OCI-LY3 (cell line): Measurements from ENCODE around the gene DYNLL2.
"Not testable (repeated sequence)": the region's sequence is repeated elsewhere in the genome, so short reads cannot be mapped to it uniquely, and the experiment has no call there.

Experiments used
- H2AFZ ChIP-seq: fragments of 200-600, 300-600 bp; shearing (Covaris generic); 2 replicates; pipeline ENCODE4 v1.6.0; 2014; ENCODE audit warnings: antibody characterized with exemption, low read depth, low read length
- H3K27ac ChIP-seq: fragments of 200-600, 300-600 bp; sonication (generic); 2 replicates; pipeline ENCODE4 v1.5.1; 2014; ENCODE audit warnings: mild to moderate bottlenecking, low read length, moderate library complexity, mixed read lengths
- H3K27me3 ChIP-seq: fragments of 200-600, 300-600 bp; sonication (generic); 2 replicates; pipeline ENCODE4 v1.6.1; 2014; ENCODE audit warnings: low read depth, low read length, mixed read lengths
- H3K36me3 ChIP-seq: fragments of 200-600, 300-600 bp; sonication (generic); replicated peaks from 2 replicates; pipeline ENCODE3; 2014; ENCODE audit warnings: low read depth, low read length, mixed read lengths
- H3K4me1 ChIP-seq: fragments of 300-600, 200-600 bp; sonication (generic); 2 replicates; pipeline ENCODE4 v1.6.1; 2014; ENCODE audit warnings: low read length, mixed read lengths
- H3K4me2 ChIP-seq: fragments of 200-600, 300-600 bp; sonication (generic); 2 replicates; pipeline ENCODE4 v1.6.1; 2014; ENCODE audit warnings: low read length, mixed read lengths
- H3K4me3 ChIP-seq: fragments of 300-600, 200-600 bp; sonication (generic); 2 replicates; pipeline ENCODE4 v1.5.1; 2014; ENCODE audit warnings: antibody characterized with exemption, mild to moderate bottlenecking, low read length, moderate library complexity
- H3K79me2 ChIP-seq: fragments of 300-600, 200-600 bp; shearing (Covaris generic); 2 replicates; pipeline ENCODE4 v1.6.1; 2014; ENCODE audit warnings: mild to moderate bottlenecking, low read length, mixed read lengths
- H3K9ac ChIP-seq: fragments of 300-600, 200-600 bp; shearing (Covaris generic); 2 replicates; pipeline ENCODE4 v1.6.0; 2014; ENCODE audit warnings: mild to moderate bottlenecking, low read length, moderate library complexity
- H3K9me3 ChIP-seq: fragments of 200-600, 300-600 bp; shearing (Covaris generic); 2 replicates; pipeline ENCODE4 v1.6.1; 2014; ENCODE audit warnings: low read length, mixed read lengths; ENCODE audit not compliant: insufficient read depth
- H4K20me1 ChIP-seq: fragments of 200-600, 300-600 bp; sonication (generic); 2 replicates; pipeline ENCODE4 v1.6.1; 2016; ENCODE audit warnings: low read length, mixed read lengths; ENCODE audit not compliant: insufficient read depth
- CTCF ChIP-seq: fragments of 200-600, 300-600 bp; sonication (generic); IDR thresholded peaks from 2 replicates; pipeline ENCODE4 v1.5.1; 2014; ENCODE audit warnings: antibody characterized with exemption, low read length, low read depth
- EZH2phosphoT487 ChIP-seq: fragments of 200-600 bp; shearing (Covaris generic); IDR thresholded peaks from 2 replicates; pipeline ENCODE4 v1.6.1; 2018; ENCODE audit warnings: antibody characterized with exemption, mixed run types, low read depth

Gene DYNLL2

GRCh38 chr17:58072862-58073261 is 10.4 kb upstream of the DYNLL2 start:
- Histone ChIP-seq H2AFZ (no peak overlapping the region), H3K4me2 (no peak overlapping the region), H4K20me1 (no peaks in the 10 kb centered on the region), H3K9ac (no peak overlapping the region), H3K4me1 (peaks cover 7% of the 10 kb centered on the region), H3K79me2 (no peaks in the 10 kb centered on the region), H3K27ac (no peak overlapping the region), H3K36me3 (no peaks in the 10 kb centered on the region), H3K27me3 (peaks cover 41% of the 10 kb centered on the region), H3K4me3 (no peak overlapping the region), H3K9me3 (no peaks in the 10 kb centered on the region)
- TF ChIP-seq EZH2phosphoT487 (no peak), CTCF (no peak)

GRCh38 chr17:58073266-58073665 is 10.0 kb upstream of the DYNLL2 start:
- not testable (repeated sequence) for H3K36me3 ChIP-seq, H3K79me2 ChIP-seq

GRCh38 chr17:58074406-58074805 is 8.8 kb upstream of the DYNLL2 start:
- not testable (repeated sequence) for H3K9me3 ChIP-seq, H3K4me1 ChIP-seq, H3K79me2 ChIP-seq, H3K36me3 ChIP-seq, H2AFZ ChIP-seq, H3K4me2 ChIP-seq, H3K9ac ChIP-seq, H3K27ac ChIP-seq, H3K4me3 ChIP-seq, H4K20me1 ChIP-seq
- H3K27me3 ChIP-seq = peaks cover 52% of the 10 kb centered on the region

More at GRCh38 chr17:58073266-58073665, 10.0 kb upstream of the DYNLL2 start:
- peaks cover 45% of the 10 kb centered on the region for H3K27me3 ChIP-seq
- H3K4me2 ChIP-seq, H3K9ac ChIP-seq, H2AFZ ChIP-seq, H4K20me1 ChIP-seq, H3K4me1 ChIP-seq, H3K9me3 ChIP-seq, H3K27ac ChIP-seq, H3K4me3 ChIP-seq: not testable (repeated sequence)

GRCh38 chr17:58079300-58080033 is 3.8 kb upstream of the DYNLL2 start:
- Histone ChIP-seq H3K27me3 (peaks cover 35% of the 10 kb centered on the region), H2AFZ (no peak overlapping the region), H3K36me3 (no peaks in the 10 kb centered on the region), H3K9ac (no peak overlapping the region), H3K27ac (no peak overlapping the region), H3K4me3 (no peak overlapping the region), H3K4me2 (no peak overlapping the region), H3K79me2 (peaks cover 12% of the 10 kb centered on the region), H3K4me1 (peaks cover 7% of the 10 kb centered on the region), H4K20me1 (peaks cover 4% of the 10 kb centered on the region), H3K9me3 (no peaks in the 10 kb centered on the region)
- TF ChIP-seq EZH2phosphoT487 = no peak
- no peak for TF ChIP-seq CTCF

GRCh38 chr17:58081646-58082340 is 1.4 kb upstream of the DYNLL2 start:
- H3K9ac ChIP-seq = no peak overlapping the region
- no peak overlapping the region for H2AFZ ChIP-seq
- peaks cover 35% of the 10 kb centered on the region for H3K79me2 ChIP-seq
- H3K9me3 ChIP-seq = no peaks in the 10 kb centered on the region
- H3K36me3 ChIP-seq = peaks cover 20% of the 10 kb centered on the region
- no peak overlapping the region for H3K4me2 ChIP-seq
- TF ChIP-seq CTCF (no peak), EZH2phosphoT487 (no peak)
- peaks cover 22% of the 10 kb centered on the region for H3K27me3 ChIP-seq
- H3K4me1 ChIP-seq = peaks cover 12% of the 10 kb centered on the region
- peaks cover 27% of the 10 kb centered on the region for H4K20me1 ChIP-seq
- no peak overlapping the region for H3K4me3 ChIP-seq
- no peak overlapping the region for H3K27ac ChIP-seq
